ENCODE data around the gene ANKMY1. TPM values are rescaled to one million over a fixed set of nuclear protein-coding genes. Genes with fewer than 3 reads are reported as not detected.

Gene ANKMY1
- total RNA-seq, 1 experiment from 2014 or later = 28.3 TPM

GRCh38 chr2:240517342-240517741, 40.4 kb downstream of the ANKMY1 start:
- ChIA-PET RAD21 (ENCODE audit: low non-redundant PET in 1 of 2, low total read pairs in 2 of 2, uncharacterized antibody in 2 of 2, unreplicated experiment in 2 of 2) (no interaction called here), POLR2A (no interaction called here), CTCF (no interaction called here)
- Histone ChIP-seq H3K9me2 (ENCODE audit: insufficient read depth) (no peaks in the 10 kb centered on the region), H4K20me1 (ENCODE audit: insufficient read depth) (no peaks in the 10 kb centered on the region), H3K4me3 (replicated peaks in 1 of 2; ENCODE audit: low read depth in 1 of 2, low read length in 2 of 2) (no peak overlapping the region), H3K27me3 (ENCODE audit: insufficient read depth, low read length) (no peaks in the 10 kb centered on the region), H3K36me3 (ENCODE audit: control insufficient read depth in 1 of 2, insufficient read depth in 2 of 2, low read length in 2 of 2) (peaks cover 0 to 2% of the 10 kb centered on the region in 2 experiments; a peak in 2 of 4 replicates), H3K4me2 (ENCODE audit: low read length) (no peak overlapping the region), H3K9ac (ENCODE audit: low read length) (no peak overlapping the region), H3K9me3 (ENCODE audit: control insufficient read depth in 1 of 2, insufficient read depth in 1 of 2, low read depth in 1 of 2, low read length in 2 of 2) (no peaks in the 10 kb centered on the region), H2AFZ (ENCODE audit: low read depth, low read length, poor library complexity, severe bottlenecking) (no peak overlapping the region), H3K79me2 (ENCODE audit: insufficient read depth, low read length) (no peaks in the 10 kb centered on the region), H3K4me1 (ENCODE audit: control insufficient read depth in 1 of 2, insufficient read depth in 2 of 2, low read length in 2 of 2) (peaks cover 0 to 6% of the 10 kb centered on the region in 2 experiments; a peak in 2 of 4 replicates), H3K27ac (ENCODE audit: low read depth, low read length) (no peak overlapping the region)
- no peak for ATAC-seq
- BruUV-seq (replicated peaks) = no TSS peak
- TF ChIP-seq FOSL1 (IDR thresholded peaks at IDR 0.05; ENCODE audit: low read depth) (no peak), POLR2AphosphoS5 (IDR thresholded peaks at IDR 0.05; ENCODE audit: low read depth, low read length) (no peak), CBX3 (IDR thresholded peaks at IDR 0.05; ENCODE audit: low read depth) (no peak)
- intact Hi-C loops (cut with micrococcal nuclease) = no loop called here
- no peak for DNase-seq (ENCODE audit: low read depth, low spot score)

GRCh38 chr2:240514631-240515030, 43.2 kb downstream of the ANKMY1 start:
- H3K4me3 ChIP-seq (replicated peaks in 1 of 2; ENCODE audit: low read depth in 1 of 2, low read length in 2 of 2) = no peak overlapping the region
- H4K20me1 ChIP-seq (ENCODE audit: insufficient read depth) = no peaks in the 10 kb centered on the region
- no peak overlapping the region for H3K4me2 ChIP-seq (ENCODE audit: low read length)
- H3K9ac ChIP-seq (ENCODE audit: low read length) = no peak overlapping the region
- no peaks in the 10 kb centered on the region for H3K9me3 ChIP-seq (ENCODE audit: control insufficient read depth in 1 of 2, insufficient read depth in 1 of 2, low read depth in 1 of 2, low read length in 2 of 2)
- intact Hi-C loops (cut with micrococcal nuclease) = loop anchor here (5.0 kb wide), 2 partner anchors 53 to 328 kb away; partner anchors contain the start of gene RNPEPL1
- peaks cover 0 to 6% of the 10 kb centered on the region in 2 experiments; a peak in 2 of 4 replicates for H3K4me1 ChIP-seq (ENCODE audit: control insufficient read depth in 1 of 2, insufficient read depth in 2 of 2, low read length in 2 of 2)
- no peak for DNase-seq (ENCODE audit: low read depth, low spot score)
- no peak overlapping the region for H2AFZ ChIP-seq (ENCODE audit: low read depth, low read length, poor library complexity, severe bottlenecking)
- no peak overlapping the region for H3K27ac ChIP-seq (ENCODE audit: low read depth, low read length)
- RAD21 ChIA-PET (ENCODE audit: low non-redundant PET in 1 of 2, low total read pairs in 2 of 2, uncharacterized antibody in 2 of 2, unreplicated experiment in 2 of 2) = interaction anchor here in 1 of 2 experiments (0.7 kb wide), 1 partner anchor 51 kb away, joined by 3 read pairs; no protein-coding TSS in a partner anchor
- no peak for TF ChIP-seq FOSL1 (IDR thresholded peaks at IDR 0.05; ENCODE audit: low read depth)
- TF ChIP-seq REST (IDR thresholded peaks at IDR 0.05; ENCODE audit: low read depth) = no peak
- TF ChIP-seq YY1 (IDR thresholded peaks at IDR 0.05; ENCODE audit: extremely low read depth, insufficient replicate concordance, low read depth, low read length) = no peak
- TF ChIP-seq TCF7L2 (IDR thresholded peaks at IDR 0.05; ENCODE audit: borderline replicate concordance, extremely low read depth, insufficient read depth, insufficient read length) = no peak
- no peak for TF ChIP-seq SIN3A (IDR thresholded peaks at IDR 0.05; ENCODE audit: low read depth)
- TF ChIP-seq, protein P1, sequence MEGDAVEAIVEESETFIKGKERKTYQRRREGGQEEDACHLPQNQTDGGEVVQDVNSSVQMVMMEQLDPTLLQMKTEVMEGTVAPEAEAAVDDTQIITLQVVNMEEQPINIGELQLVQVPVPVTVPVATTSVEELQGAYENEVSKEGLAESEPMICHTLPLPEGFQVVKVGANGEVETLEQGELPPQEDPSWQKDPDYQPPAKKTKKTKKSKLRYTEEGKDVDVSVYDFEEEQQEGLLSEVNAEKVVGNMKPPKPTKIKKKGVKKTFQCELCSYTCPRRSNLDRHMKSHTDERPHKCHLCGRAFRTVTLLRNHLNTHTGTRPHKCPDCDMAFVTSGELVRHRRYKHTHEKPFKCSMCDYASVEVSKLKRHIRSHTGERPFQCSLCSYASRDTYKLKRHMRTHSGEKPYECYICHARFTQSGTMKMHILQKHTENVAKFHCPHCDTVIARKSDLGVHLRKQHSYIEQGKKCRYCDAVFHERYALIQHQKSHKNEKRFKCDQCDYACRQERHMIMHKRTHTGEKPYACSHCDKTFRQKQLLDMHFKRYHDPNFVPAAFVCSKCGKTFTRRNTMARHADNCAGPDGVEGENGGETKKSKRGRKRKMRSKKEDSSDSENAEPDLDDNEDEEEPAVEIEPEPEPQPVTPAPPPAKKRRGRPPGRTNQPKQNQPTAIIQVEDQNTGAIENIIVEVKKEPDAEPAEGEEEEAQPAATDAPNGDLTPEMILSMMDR (IDR thresholded peaks at IDR 0.05 in 2 of 3, conservative IDR thresholded peaks at IDR 0.05 in 1 of 3; ENCODE audit: borderline replicate concordance in 1 of 3, insufficient read depth in 1 of 3, low read depth in 2 of 3, low read length in 2 of 3) = no peak
- no peak for TF ChIP-seq CBX3 (IDR thresholded peaks at IDR 0.05; ENCODE audit: low read depth)
- no peak for TF ChIP-seq POLR2A (IDR thresholded peaks at IDR 0.05; ENCODE audit: borderline replicate concordance, extremely low read depth, insufficient read depth, insufficient read length)
- TF ChIP-seq CEBPB (IDR thresholded peaks at IDR 0.05; ENCODE audit: low read depth) = no peak
- TF ChIP-seq ZFX (IDR thresholded peaks at IDR 0.05) = no peak
- no peak for TF ChIP-seq ZNF274 (IDR thresholded peaks at IDR 0.05; ENCODE audit: low read depth, low read length)
- no peak for TF ChIP-seq EZH2 (IDR thresholded peaks at IDR 0.05)
- no peak for TF ChIP-seq MAX (IDR thresholded peaks at IDR 0.05)
- TF ChIP-seq POLR2AphosphoS5 (IDR thresholded peaks at IDR 0.05; ENCODE audit: low read depth, low read length) = no peak
- no peaks in the 10 kb centered on the region; a peak in 1 of 4 replicates for H3K36me3 ChIP-seq (ENCODE audit: control insufficient read depth in 1 of 2, insufficient read depth in 2 of 2, low read length in 2 of 2)
- no peaks in the 10 kb centered on the region for H3K27me3 ChIP-seq (ENCODE audit: insufficient read depth, low read length)
- POLR2A ChIA-PET = interaction anchor here (1.0 kb wide), 1 partner anchor 51 kb away, joined by 4 read pairs; no protein-coding TSS in a partner anchor
- CTCF ChIA-PET = interaction anchor here (0.8 to 1.5 kb wide), 4 partner anchors 18 to 326 kb away, joined by 3 to 17 read pairs (median 4); partner anchors contain the start of gene CAPN10
- no peaks in the 10 kb centered on the region for H3K79me2 ChIP-seq (ENCODE audit: insufficient read depth, low read length)
- ATAC-seq = no peak
- H3K9me2 ChIP-seq (ENCODE audit: insufficient read depth) = no peaks in the 10 kb centered on the region
- no TSS peak for BruUV-seq (replicated peaks)

Data from HCT116 (cell line).